Stimulated activated CD8-positive, alpha-beta memory T cell treated with anti-CD3 and anti-CD28 coated beads, Interleukin-7, amount 100 ng/mL, for 48 hours (primary cell): ENCODE data around the gene ATP5MC2.
"Not testable (repeated sequence)": the region's sequence is repeated elsewhere in the genome, so short reads cannot be mapped to it uniquely, and the experiment has no call there.

ENCODE experiments used
- DNase-seq, 2 donors: peaks; one replicate each; pipeline ENCODE4 v3.0.0-alpha.2; 2020; ENCODE audit warnings: low read depth in 1 of 2; ENCODE audit errors: extremely low read depth in 1 of 2

Gene ATP5MC2

GRCh38 chr12:53695152-53696145, 19.6 kb upstream of the ATP5MC2 start:
- no peak for DNase-seq

GRCh38 chr12:53694756-53695151, 18.9 kb upstream of the ATP5MC2 start:
- no peak for DNase-seq

- no peak for DNase-seq
These were observed 12.3 kb upstream of the ATP5MC2 start for GRCh38 chr12:53688134-53688533.

- DNase-seq = no peak
These were observed 10.6 kb upstream of the ATP5MC2 start for GRCh38 chr12:53686436-53686835.

GRCh38 chr12:53684654-53685220, 8.9 kb upstream of the ATP5MC2 start:
- DNase-seq = no peak

GRCh38 chr12:53683983-53684382, 8.1 kb upstream of the ATP5MC2 start:
- no peak for DNase-seq

GRCh38 chr12:53683494-53683893, 7.6 kb upstream of the ATP5MC2 start:
- DNase-seq = no peak

- not testable (repeated sequence) for DNase-seq
These were observed 4.2 kb upstream of the ATP5MC2 start for GRCh38 chr12:53680061-53680460.

GRCh38 chr12:53677800-53678148, 1.9 kb upstream of the ATP5MC2 start:
- DNase-seq = no peak

- DNase-seq = no peak
These were observed 1.3 kb upstream of the ATP5MC2 start for GRCh38 chr12:53677016-53677799.

GRCh38 chr12:53676656-53677015, 753 bp upstream of the ATP5MC2 start:
- no peak for DNase-seq

- DNase-seq = no peak
These were observed 744 bp downstream of the ATP5MC2 start for GRCh38 chr12:53674977-53675700.

- DNase-seq = no peak
These were observed 4.9 kb downstream of the ATP5MC2 start for GRCh38 chr12:53670971-53671370.

GRCh38 chr12:53670308-53670707, 5.6 kb downstream of the ATP5MC2 start:
- DNase-seq = no peak

GRCh38 chr12:53667080-53667479, 8.8 kb downstream of the ATP5MC2 start:
- DNase-seq = no peak

- no peak for DNase-seq
These were observed 10.9 kb downstream of the ATP5MC2 start for GRCh38 chr12:53664936-53665335.

- DNase-seq = no peak
These were observed 11.7 kb downstream of the ATP5MC2 start for GRCh38 chr12:53664191-53664590.

GRCh38 chr12:53660041-53660440, 15.8 kb downstream of the ATP5MC2 start:
- no peak for DNase-seq

- DNase-seq = no peak
These were observed 16.3 kb downstream of the ATP5MC2 start for GRCh38 chr12:53659571-53659981.

- no peak for DNase-seq
These were observed 16.8 kb downstream of the ATP5MC2 start for GRCh38 chr12:53659011-53659551.

- no peak for DNase-seq
These were observed 18.8 kb downstream of the ATP5MC2 start for GRCh38 chr12:53657041-53657440.
